HG02840 (cell line): ENCODE results near the gene ITFG2.
A peak's percentile ranks its signal among the peaks of the same experiment; 100 is the strongest.
"Not testable (repeated sequence)": the region's sequence is repeated elsewhere in the genome, so short reads cannot be mapped to it uniquely, and the experiment has no call there.

ENCODE experiments used
- ATAC-seq: cut with Tn5 transposase; IDR thresholded peaks from one replicate; pipeline ENCODE4 v1.9.1; 2021; ENCODE audit warnings: mild to moderate bottlenecking, moderate library complexity, moderate number of reproducible peaks; ENCODE audit not compliant: unreplicated experiment, low FRiP score

ITFG2 gene

GRCh38 chr12:2812290-2813213 is at the start of gene ITFG2:
TSS of gene ITFG2 (plus strand) at chr12:2812668. CDS start at chr12:2812761, 93 bp downstream.
- ATAC-seq = peak; percentile 94

DNA sequence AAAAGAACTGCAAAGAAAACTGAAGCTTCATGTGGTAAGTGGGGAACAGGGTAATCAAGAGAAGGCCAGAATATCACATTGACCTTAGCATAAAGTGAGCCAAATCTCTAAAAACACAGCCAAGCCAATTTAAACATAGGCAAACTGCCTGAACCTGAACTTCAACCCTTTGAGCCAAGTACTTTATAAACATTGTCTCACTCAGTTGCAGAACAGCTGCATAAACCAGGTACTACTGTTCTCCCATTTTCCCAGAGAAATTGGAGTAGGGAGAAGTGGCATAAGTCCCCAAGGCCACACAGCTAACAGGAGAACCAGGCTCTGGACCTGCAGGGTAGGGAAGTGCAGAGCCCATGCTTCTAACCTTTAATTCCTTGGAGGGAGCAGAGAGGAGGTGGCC is 48.1 kb upstream of the ITFG2 start:
- no peak for ATAC-seq

GRCh38 chr12:2765052-2765451 is 47.4 kb upstream of the ITFG2 start:
- no peak for ATAC-seq

DNA sequence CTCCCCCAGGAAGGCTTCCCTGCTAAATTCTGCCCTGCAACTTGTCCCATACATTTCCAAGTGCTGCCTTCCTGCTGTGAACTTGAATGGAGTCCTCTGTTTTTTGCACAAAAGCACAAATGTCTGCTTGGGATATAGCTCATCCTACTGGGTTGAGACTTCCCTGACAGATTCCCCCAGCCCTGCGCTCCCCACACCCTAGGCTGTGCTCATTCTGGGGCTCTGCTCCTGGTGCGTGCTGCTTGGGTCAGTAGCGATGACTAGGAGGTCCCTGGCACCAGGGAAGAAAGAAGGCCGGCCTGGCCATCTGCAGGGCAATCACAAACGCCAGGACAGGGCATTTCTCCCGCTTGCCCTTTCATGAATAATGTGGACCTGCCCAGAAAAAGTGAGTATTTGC is 46.9 kb upstream of the ITFG2 start:
- ATAC-seq = no peak

DNA sequence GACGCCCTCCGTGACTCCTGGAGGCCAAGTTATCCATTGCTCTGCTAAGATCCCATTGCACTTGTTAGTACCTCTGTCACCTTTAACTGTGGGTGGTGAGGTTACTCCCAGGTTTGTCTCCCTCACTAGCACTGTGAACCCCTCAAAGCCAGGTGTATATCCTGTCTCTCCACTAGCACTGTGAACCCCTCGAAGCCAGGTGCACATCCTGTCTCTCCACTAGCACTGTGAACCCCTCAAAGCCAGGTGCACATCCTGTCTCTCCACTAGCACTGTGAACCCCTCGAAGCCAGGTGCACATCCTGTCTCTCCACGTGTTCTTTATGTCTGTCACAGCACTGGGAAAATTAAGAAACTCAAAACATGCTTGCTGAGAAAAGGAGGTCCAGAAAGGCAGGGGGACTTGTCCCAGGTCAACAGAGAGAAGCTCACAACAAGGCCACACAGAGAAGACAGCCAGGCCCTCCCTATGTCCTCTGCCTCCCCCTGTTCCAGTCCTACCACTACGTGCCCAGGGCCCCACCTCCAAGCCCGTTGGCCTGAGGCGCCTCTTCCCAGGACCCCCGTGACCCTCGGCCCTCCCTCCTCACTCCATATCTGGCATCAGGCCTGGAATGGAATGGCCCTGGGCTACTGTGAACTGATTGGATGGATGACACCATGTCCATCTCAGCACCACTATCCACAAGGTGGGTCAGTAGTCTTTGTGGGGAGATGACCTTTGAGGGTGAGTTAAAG is 44.1 kb upstream of the ITFG2 start:
- no peak for ATAC-seq

- no peak for ATAC-seq
Measured at GRCh38 chr12:2769866-2770533, 42.5 kb upstream of the ITFG2 start.

DNA sequence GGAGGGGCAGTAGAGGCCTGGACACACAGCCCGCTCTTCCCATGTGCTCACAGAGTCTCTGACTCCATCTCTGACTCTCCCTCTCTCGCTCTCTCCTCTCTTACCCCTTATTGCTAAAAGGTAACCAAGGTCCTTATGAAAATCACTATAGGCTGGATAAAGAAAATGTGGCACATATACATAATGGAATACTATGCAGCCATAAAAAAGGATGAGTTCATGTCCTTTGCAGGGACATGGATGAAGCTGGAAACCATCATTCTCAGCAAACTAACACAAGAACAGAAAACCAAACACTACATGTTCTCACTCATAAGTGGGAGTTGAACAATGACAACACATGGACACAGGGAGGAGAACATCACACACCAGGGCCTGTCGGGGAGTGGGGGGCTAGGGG is 41.9 kb upstream of the ITFG2 start:
- not testable (repeated sequence) for ATAC-seq

GRCh38 chr12:2772370-2772769 is 40.1 kb upstream of the ITFG2 start:
- ATAC-seq = no peak

DNA sequence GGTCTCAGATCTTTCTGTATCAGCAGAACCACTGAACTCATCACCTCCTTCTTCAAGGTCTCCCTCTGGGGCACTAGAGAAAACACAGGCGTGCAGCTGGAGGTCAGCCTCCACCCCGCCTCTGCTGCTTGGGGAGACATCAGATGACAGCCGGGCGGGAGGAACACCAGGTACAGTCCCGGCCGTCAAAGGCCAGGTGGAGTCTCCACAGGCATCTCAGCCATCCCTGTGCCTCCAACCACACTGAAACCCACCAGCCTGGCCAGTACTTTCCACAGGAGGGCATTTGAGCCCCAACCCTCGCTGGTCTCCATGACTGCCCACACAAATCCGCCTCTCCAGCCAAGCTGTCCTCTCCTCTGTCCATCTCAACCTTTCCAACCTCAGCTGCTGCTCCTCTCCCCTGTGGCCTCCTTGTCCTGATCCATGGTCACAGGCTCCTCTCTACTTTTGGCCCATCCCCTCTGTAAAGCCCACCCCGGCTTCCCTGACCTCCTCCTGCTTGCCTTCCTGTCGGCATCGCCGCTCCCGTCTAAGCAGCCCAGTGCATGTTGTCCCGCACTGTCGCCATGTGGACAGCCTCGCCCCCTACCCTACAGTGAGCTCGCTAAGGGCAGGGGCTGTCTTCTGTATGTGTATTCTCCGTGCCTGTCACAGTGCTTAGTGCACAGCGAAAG is 39.1 kb upstream of the ITFG2 start:
- no peak for ATAC-seq

- ATAC-seq = no peak
Measured at GRCh38 chr12:2775431-2775830, 37.0 kb upstream of the ITFG2 start.

DNA sequence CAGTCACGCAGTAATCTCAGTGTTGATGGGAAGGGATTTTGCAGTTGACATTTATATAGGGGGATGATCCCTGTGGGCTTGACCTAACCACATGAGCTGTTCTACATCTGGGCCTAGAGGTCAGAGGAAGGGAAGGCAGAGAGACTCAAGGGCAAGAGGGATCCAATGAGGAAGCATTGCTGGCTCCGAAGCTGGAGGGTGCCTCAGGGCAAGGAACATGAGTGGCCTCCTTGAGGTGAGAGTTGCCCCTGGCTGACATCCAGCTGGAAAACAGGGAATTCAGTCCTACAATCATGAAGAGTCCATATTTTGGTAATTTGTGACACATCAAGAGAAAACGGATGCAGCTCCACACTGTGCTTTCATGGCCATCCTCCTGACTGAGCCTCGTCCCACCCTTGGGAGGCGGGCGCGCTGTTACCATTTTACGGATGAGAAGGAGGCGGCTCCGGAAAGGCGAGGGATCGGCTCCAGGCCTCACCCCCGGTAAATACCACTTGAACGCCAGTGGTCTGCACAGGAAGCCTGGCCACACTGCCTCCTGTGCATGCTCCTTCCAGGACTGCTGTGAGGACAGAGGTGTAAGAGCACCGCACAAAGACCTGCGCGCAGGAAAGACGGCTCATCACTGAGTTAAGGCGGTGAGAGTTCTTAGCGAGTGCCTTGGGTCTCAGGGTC is 36.2 kb upstream of the ITFG2 start:
- no peak for ATAC-seq

DNA sequence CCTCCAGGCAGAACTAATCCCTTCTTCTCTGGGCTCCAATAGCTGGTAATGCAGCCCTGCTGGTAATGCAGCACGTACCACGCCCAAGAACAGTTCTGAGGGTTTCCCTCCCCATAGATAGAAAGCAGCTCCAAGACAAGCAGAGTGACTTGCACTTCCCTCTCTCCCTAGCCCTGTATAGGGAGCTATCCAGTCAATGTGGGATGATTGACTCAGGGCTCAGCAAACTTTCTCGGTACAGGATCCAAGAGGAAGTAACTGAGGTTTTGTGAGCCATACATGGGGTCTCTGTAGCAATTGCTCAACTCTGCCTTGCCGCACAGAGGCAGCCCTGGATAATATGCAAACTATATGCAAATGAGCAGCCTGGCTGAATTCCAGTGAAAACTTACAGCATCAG is 33.2 kb upstream of the ITFG2 start:
- no peak for ATAC-seq

- no peak for ATAC-seq
Measured at GRCh38 chr12:2783936-2784600, 28.4 kb upstream of the ITFG2 start.

DNA sequence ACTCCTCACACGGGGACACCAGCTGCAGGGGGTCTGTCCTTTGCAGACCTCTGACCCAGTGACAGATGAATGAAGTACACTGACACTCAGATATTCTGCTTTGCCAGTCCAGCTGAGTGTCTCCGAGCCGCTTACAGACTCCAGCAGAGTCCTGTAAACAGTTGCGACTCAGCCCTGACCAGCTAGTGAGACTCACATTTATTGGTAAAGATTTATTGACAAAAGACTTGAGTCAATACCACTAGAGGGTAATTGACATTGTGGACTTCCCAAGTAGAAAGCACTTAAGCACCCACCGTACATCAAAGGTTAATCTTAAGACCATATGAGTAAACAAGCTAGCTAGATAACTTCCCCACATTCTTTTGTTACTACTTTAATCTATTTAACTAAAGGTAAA is 27.5 kb upstream of the ITFG2 start:
- no peak for ATAC-seq

DNA sequence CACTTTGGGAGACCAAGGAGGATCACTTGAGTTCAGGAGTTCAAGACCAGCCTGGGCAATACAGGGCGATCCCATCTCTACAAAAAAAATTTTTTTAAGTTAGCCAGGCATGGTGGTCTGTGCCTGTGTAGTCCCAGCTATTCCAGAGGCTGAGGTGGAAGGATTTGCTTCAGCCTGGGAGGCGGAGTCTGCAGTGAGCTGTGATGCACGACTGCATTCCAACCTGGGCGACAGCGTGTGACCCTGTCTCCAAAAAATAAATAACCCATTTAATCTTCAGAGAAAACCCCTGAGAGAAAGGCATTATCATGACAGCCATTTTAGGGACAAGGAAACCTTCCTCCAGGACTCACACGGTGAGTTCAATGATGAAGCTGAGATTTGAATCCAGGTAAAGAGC is 21.4 kb upstream of the ITFG2 start:
- no peak for ATAC-seq

DNA sequence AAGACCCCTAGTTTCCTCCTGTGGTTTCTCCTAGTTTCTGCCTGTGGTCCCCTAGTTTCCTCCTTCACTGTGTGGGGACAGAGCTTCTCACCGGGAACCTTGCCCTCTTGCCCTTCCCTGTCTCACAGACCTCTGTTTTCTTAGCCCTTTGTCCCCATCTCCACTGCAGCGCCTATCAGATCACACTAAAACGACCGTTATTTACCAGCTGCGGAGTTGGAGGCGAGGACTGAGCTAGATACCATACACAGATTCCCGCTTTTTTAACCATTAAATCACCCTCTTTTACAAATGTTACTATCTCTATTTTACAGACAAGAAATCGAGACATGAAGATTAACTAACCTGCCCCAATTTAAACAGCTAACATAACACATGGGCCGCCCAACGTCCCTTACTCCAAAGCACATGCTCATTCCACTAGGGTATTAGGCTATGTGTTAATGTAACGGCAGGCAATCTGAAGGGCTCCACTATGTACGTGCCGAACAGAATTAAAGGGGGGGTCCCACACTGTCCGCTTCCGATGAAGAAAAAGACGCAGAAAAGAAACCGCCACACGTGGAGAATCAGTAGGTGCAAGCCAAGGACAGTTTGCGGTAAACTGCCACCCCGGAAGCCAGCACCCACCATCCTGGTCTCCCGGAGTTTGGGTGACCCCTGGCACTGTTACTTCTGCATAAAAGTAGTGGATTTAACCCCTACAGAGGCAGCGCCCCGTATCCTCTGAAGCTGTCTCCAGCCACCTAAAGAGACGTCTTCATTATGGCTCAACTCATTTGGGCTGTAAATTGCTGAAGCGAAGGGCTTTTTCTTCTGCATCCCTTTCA is 19.6 kb upstream of the ITFG2 start:
- ATAC-seq = no peak

- ATAC-seq = no peak
Measured at GRCh38 chr12:2793561-2793960, 18.9 kb upstream of the ITFG2 start.

GRCh38 chr12:2794191-2794735 is 18.2 kb upstream of the ITFG2 start:
- ATAC-seq = peak; percentile 25
